ENCODE measurements around the gene ALK.

ALK gene

GRCh38 chr2:29452036-29452435 lies 469.4 kb downstream of the ALK start:
- DNase-seq (ENCODE audit: low read depth in 3 of 3): no peak

- DNase-seq (ENCODE audit: low read depth in 3 of 3): no peak
Measured at GRCh38 chr2:29450596-29451222, 470.7 kb downstream of the ALK start.

- no peak for DNase-seq (ENCODE audit: low read depth in 3 of 3)
Measured at GRCh38 chr2:29449499-29449898, 471.9 kb downstream of the ALK start.

- no peak for DNase-seq (ENCODE audit: low read depth in 3 of 3)
Measured at GRCh38 chr2:29448096-29448688, 473.2 kb downstream of the ALK start.

- DNase-seq (ENCODE audit: low read depth in 3 of 3): no peak
Measured at GRCh38 chr2:29447513-29447912, 473.9 kb downstream of the ALK start.

- DNase-seq (ENCODE audit: low read depth in 3 of 3): no peak
Measured at GRCh38 chr2:29446847-29447246, 474.5 kb downstream of the ALK start.

GRCh38 chr2:29444150-29444549 lies 477.2 kb downstream of the ALK start:
- DNase-seq (ENCODE audit: low read depth in 3 of 3): no peak

GRCh38 chr2:29443627-29444026 lies 477.8 kb downstream of the ALK start:
- no peak for DNase-seq (ENCODE audit: low read depth in 3 of 3)

GRCh38 chr2:29443151-29443550 lies 478.2 kb downstream of the ALK start:
- DNase-seq (ENCODE audit: low read depth in 3 of 3): no peak

GRCh38 chr2:29440921-29441623 lies 480.3 kb downstream of the ALK start:
- no peak for DNase-seq (ENCODE audit: low read depth in 3 of 3)

GRCh38 chr2:29433920-29434319 lies 487.5 kb downstream of the ALK start:
- no peak for DNase-seq (ENCODE audit: low read depth in 3 of 3)

GRCh38 chr2:29433128-29433527 lies 488.3 kb downstream of the ALK start:
- no peak for DNase-seq (ENCODE audit: low read depth in 3 of 3)

GRCh38 chr2:29431485-29431884 lies 489.9 kb downstream of the ALK start:
- DNase-seq (ENCODE audit: low read depth in 3 of 3): no peak

- no peak for DNase-seq (ENCODE audit: low read depth in 3 of 3)
Measured at GRCh38 chr2:29430382-29431112, 490.8 kb downstream of the ALK start.

GRCh38 chr2:29426354-29426753 lies 495.0 kb downstream of the ALK start:
- DNase-seq (ENCODE audit: low read depth in 3 of 3): no peak

- no peak for DNase-seq (ENCODE audit: low read depth in 3 of 3)
Measured at GRCh38 chr2:29425866-29426265, 495.5 kb downstream of the ALK start.

- no peak for DNase-seq (ENCODE audit: low read depth in 3 of 3)
Measured at GRCh38 chr2:29423061-29423666, 498.2 kb downstream of the ALK start.

- no peak for DNase-seq (ENCODE audit: low read depth in 3 of 3)
Measured at GRCh38 chr2:29420999-29421782, 500.2 kb downstream of the ALK start.

- DNase-seq (ENCODE audit: low read depth in 3 of 3): no peak
Measured at GRCh38 chr2:29420464-29420863, 500.9 kb downstream of the ALK start.

- DNase-seq (ENCODE audit: low read depth in 3 of 3): no peak
Measured at GRCh38 chr2:29417630-29418029, 503.8 kb downstream of the ALK start.

- no peak for DNase-seq (ENCODE audit: low read depth in 3 of 3)
Measured at GRCh38 chr2:29412197-29412925, 509.0 kb downstream of the ALK start.

All from stimulated activated CD4-positive, alpha-beta T cell treated with anti-CD3 and anti-CD28 coated beads, TNF-alpha, amount 100 ng/mL, for 4 hours (primary cell).